CD8-positive, alpha-beta memory T cell (primary cell): ENCODE measurements around the gene CT47A1. TPM values are rescaled to one million over a fixed set of nuclear protein-coding genes. Genes with fewer than 3 reads are reported as not detected.
"Not testable (repeated sequence)": the region's sequence is repeated elsewhere in the genome, so short reads cannot be mapped to it uniquely, and the experiment has no call there.

Source experiments
- CTCF ChIA-PET: fragments of 350-600 bp; sonication (Branson Sonifier 250); formaldehyde crosslinking; loops from one replicate; lab custom pipeline; 2021; ENCODE audit warnings: antibody characterized with exemption; lab: Charles Lee
- POLR2A ChIA-PET: fragments of 350-600 bp; sonication (Branson Sonifier 250); formaldehyde crosslinking; loops from one replicate; lab custom pipeline; 2021; ENCODE audit warnings: antibody characterized with exemption; lab: Charles Lee
- DNase-seq, 5 donors: peaks; one replicate each; pipeline versions ENCODE4 v3.0.0 to v3.0.0-alpha.2; 2020 to 2022; ENCODE audit warnings: mixed read lengths in 1 of 5
- H3K27ac ChIP-seq: one replicate; pipeline ENCODE4 v1.7.0; 2013; ENCODE audit warnings: low read depth, mild to moderate bottlenecking, low read length, moderate library complexity
- H3K27me3 ChIP-seq: 2 replicates; pipeline ENCODE4 v1.7.0; 2013; ENCODE audit warnings: low read length, mild to moderate bottlenecking; ENCODE audit not compliant: insufficient read depth, poor library complexity, severe bottlenecking
- H3K36me3 ChIP-seq: 2 replicates; pipeline ENCODE4 v1.7.0; 2013; ENCODE audit warnings: mild to moderate bottlenecking, low read length, moderate library complexity; ENCODE audit not compliant: insufficient read depth
- H3K4me1 ChIP-seq: 2 replicates; pipeline ENCODE4 v1.7.0; 2013; ENCODE audit warnings: mild to moderate bottlenecking, low read length, moderate library complexity; ENCODE audit not compliant: insufficient read depth
- H3K4me3 ChIP-seq: 2 replicates; pipeline ENCODE4 v1.7.0; 2013; ENCODE audit warnings: mild to moderate bottlenecking, low read length
- H3K9me3 ChIP-seq: 2 replicates; pipeline ENCODE4 v1.7.0; 2013; ENCODE audit warnings: mild to moderate bottlenecking, low read length
- H3K27ac Mint-ChIP-seq, 8 donors: one replicate each; pipeline ENCODE4 v1.8.0; 2020 to 2021; ENCODE audit warnings: mixed read lengths in 8 of 8, mild to moderate bottlenecking in 6 of 8, inconsistent platforms in 3 of 8, moderate library complexity in 3 of 8
- H3K27me3 Mint-ChIP-seq, 2 donors: one replicate each; pipeline ENCODE4 v1.8.0; 2020 to 2021; ENCODE audit warnings: mixed read lengths in 2 of 2, mild to moderate bottlenecking in 1 of 2, moderate library complexity in 1 of 2
- H3K36me3 Mint-ChIP-seq, 3 donors: one replicate each; pipeline ENCODE4 v1.8.0; 2020 to 2021; ENCODE audit warnings: mixed read lengths in 3 of 3, inconsistent platforms in 1 of 3, mild to moderate bottlenecking in 1 of 3
- H3K4me1 Mint-ChIP-seq, 3 donors: one replicate each; pipeline ENCODE4 v1.8.0; 2020 to 2021; ENCODE audit warnings: mixed read lengths in 3 of 3, inconsistent platforms in 1 of 3, mild to moderate bottlenecking in 1 of 3
- H3K4me3 Mint-ChIP-seq, 7 donors: one replicate each; pipeline ENCODE4 v1.8.0; 2020 to 2021; ENCODE audit warnings: mixed read lengths in 7 of 7, mild to moderate bottlenecking in 6 of 7, moderate library complexity in 4 of 7, inconsistent platforms in 2 of 7
- H3K9me3 Mint-ChIP-seq, 5 donors: one replicate each; pipeline ENCODE4 v1.8.0; 2020 to 2022; ENCODE audit warnings: mixed read lengths in 5 of 5, mild to moderate bottlenecking in 3 of 5, moderate library complexity in 2 of 5, inconsistent platforms in 1 of 5
- polyA plus RNA-seq: library from polyadenylated mRNA; unstranded; fragments of 300-500 nt; fragmentation: Illumina TruSeq; gene quantifications from one replicate; pipeline ENCODE4 v1.2.3, GENCODE V29; 2021
- total RNA-seq, 2 experiments: library from RNA; stranded (reverse); gene quantifications; one replicate each; pipeline ENCODE4 v1.2.3, GENCODE V29; 2021

CT47A1 gene
- total and polyA plus RNA-seq, 3 experiments from 2014 or later = not detected

- H3K9me3 ChIP-seq = no peaks in the 10 kb centered on the region
- H3K27ac Mint-ChIP-seq = no peak overlapping the region
- peaks cover 0 to 3% (median 0%) of the 10 kb centered on the region in 5 donors for H3K9me3 Mint-ChIP-seq
- H3K4me1 Mint-ChIP-seq = no peaks in the 10 kb centered on the region
- H3K36me3 ChIP-seq = no peaks in the 10 kb centered on the region
- H3K27me3 ChIP-seq = no peaks in the 10 kb centered on the region
- H3K36me3 Mint-ChIP-seq = no peaks in the 10 kb centered on the region
- POLR2A ChIA-PET = no interaction called here
- H3K4me3 Mint-ChIP-seq = no peak overlapping the region
- H3K4me3 ChIP-seq = no peak overlapping the region
- no peak overlapping the region for H3K27ac ChIP-seq
- CTCF ChIA-PET = no interaction called here
- DNase-seq = no peak
- H3K4me1 ChIP-seq = no peaks in the 10 kb centered on the region
- H3K27me3 Mint-ChIP-seq = peaks cover 0 to 3% of the 10 kb centered on the region in 2 donors
Measured at GRCh38 chrX:121009764-121010163, 24.2 kb upstream of the CT47A1 start.

GRCh38 chrX:121008920-121009319 is 23.4 kb upstream of the CT47A1 start:
- H3K4me3 Mint-ChIP-seq = no peak overlapping the region
- H3K9me3 Mint-ChIP-seq = peaks cover 0 to 3% (median 0%) of the 10 kb centered on the region in 5 donors
- no peaks in the 10 kb centered on the region for H3K4me1 ChIP-seq
- no peaks in the 10 kb centered on the region for H3K36me3 ChIP-seq
- no peaks in the 10 kb centered on the region for H3K27me3 ChIP-seq
- DNase-seq = no peak
- CTCF ChIA-PET = no interaction called here
- POLR2A ChIA-PET = no interaction called here
- no peak overlapping the region for H3K4me3 ChIP-seq
- H3K27me3 Mint-ChIP-seq = peaks cover 0 to 3% of the 10 kb centered on the region in 2 donors
- no peaks in the 10 kb centered on the region for H3K36me3 Mint-ChIP-seq
- H3K9me3 ChIP-seq = no peaks in the 10 kb centered on the region
- no peak overlapping the region for H3K27ac ChIP-seq
- no peak overlapping the region for H3K27ac Mint-ChIP-seq
- H3K4me1 Mint-ChIP-seq = no peaks in the 10 kb centered on the region

DNA sequence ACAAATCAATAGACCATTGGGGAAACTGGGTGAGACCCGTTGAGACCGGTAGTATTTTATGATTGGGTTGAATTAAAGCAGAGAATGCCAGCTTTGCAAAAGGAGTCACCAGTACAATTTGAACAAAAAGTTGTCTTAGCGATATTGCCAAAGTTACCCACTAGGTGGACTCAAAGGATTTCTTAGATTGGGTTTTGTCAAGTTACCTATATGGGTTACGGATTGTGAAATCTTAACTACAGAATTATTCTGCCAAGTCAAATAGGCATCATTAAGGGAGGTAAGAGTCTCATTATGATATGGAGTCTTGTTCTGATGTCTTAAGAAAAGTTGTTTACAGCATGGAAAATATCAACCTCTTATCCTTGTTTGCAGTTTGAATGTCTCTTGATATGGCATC is 15.0 kb upstream of the CT47A1 start:
- H3K27ac ChIP-seq = no peak overlapping the region
- no peak overlapping the region for H3K4me3 ChIP-seq
- DNase-seq = no peak
- H3K27me3 Mint-ChIP-seq = no peaks in the 10 kb centered on the region
- H3K4me1 Mint-ChIP-seq = no peaks in the 10 kb centered on the region
- ChIA-PET CTCF (no interaction called here), POLR2A (no interaction called here)
- H3K9me3 Mint-ChIP-seq = peaks cover 0 to 1% (median 0%) of the 10 kb centered on the region in 5 donors
- no peaks in the 10 kb centered on the region for H3K9me3 ChIP-seq
- no peak overlapping the region for H3K4me3 Mint-ChIP-seq
- H3K36me3 Mint-ChIP-seq = no peaks in the 10 kb centered on the region
- H3K27ac Mint-ChIP-seq = no peak overlapping the region
- H3K27me3 ChIP-seq = no peaks in the 10 kb centered on the region
- no peaks in the 10 kb centered on the region for H3K4me1 ChIP-seq
- no peaks in the 10 kb centered on the region for H3K36me3 ChIP-seq

DNA sequence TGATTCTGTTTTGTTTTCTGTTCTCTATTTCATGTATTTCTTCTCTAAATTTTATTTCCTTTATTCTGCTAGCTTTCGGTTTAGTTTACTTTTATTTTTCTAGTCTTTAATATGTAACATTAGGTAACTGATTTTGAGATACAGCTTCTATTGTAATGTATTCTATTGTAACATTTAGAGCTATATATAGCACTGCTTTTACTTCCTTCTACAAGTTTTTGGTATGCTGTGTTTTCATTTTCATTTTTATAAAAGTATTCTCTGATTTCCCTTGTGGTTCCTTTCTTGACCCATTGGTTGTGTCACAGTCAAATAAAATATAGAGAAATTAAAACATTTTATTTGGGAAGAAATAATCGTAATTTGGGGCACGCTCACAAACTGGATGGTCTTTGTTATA is 13.9 kb upstream of the CT47A1 start:
- Mint-ChIP-seq H3K4me1 (no peaks in the 10 kb centered on the region), H3K4me3 (no peak overlapping the region), H3K27ac (no peak overlapping the region), H3K9me3 (peaks cover 0 to 1% (median 0%) of the 10 kb centered on the region in 5 donors), H3K27me3 (no peaks in the 10 kb centered on the region), H3K36me3 (no peaks in the 10 kb centered on the region)
- Histone ChIP-seq H3K27me3 (no peaks in the 10 kb centered on the region), H3K36me3 (no peaks in the 10 kb centered on the region), H3K9me3 (no peaks in the 10 kb centered on the region), H3K4me3 (no peak overlapping the region), H3K27ac (no peak overlapping the region), H3K4me1 (no peaks in the 10 kb centered on the region)
- no peak for DNase-seq
- ChIA-PET POLR2A (no interaction called here), CTCF (no interaction called here)

DNA sequence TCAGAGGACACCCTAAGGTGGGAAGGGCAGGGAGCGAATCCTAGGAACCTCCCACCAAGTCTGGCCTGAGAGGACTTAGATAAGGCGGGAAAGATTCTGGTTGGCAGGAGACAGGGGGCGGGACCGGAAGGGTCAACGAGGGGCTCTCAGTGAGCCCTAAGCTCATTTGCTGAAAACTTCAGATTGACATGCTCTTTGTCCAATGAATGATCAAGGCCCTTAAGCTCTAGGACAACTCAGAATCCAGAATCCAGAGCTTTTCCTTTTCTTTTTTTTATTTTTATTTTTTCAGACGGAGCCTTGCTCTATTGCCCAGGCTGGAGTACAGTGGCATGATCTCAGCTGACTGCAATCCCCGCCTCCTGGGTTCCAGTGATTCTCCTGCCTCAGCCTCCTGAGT is 29.1 kb downstream of the CT47A1 start, which contains the start of gene CT47A7:
TSS of gene CT47A7 (minus strand) at position 101 of the 400 bp plus-strand sequence. CDS start 255 bp downstream, outside the sequence.
- H3K9me3 Mint-ChIP-seq, H3K36me3 Mint-ChIP-seq, H3K27me3 Mint-ChIP-seq, H3K4me3 ChIP-seq, H3K4me1 ChIP-seq, DNase-seq, H3K4me3 Mint-ChIP-seq, H3K4me1 Mint-ChIP-seq, H3K27ac Mint-ChIP-seq, H3K36me3 ChIP-seq, POLR2A ChIA-PET, H3K9me3 ChIP-seq, H3K27me3 ChIP-seq, H3K27ac ChIP-seq, CTCF ChIA-PET: not testable (repeated sequence)

Other genes with a start within 250 kb of the CT47A1 start
- gene CT47B1, start 109.9 kb downstream of the CT47A1 start, total RNA-seq = not detected
- gene CT47B1, start 109.9 kb downstream of the CT47A1 start, polyA plus RNA-seq = not detected
- not detected for gene CT47A11, start 48.6 kb downstream of the CT47A1 start, total RNA-seq
- gene CT47A11, start 48.6 kb downstream of the CT47A1 start, polyA plus RNA-seq = not detected
- gene CT47A10, start 43.7 kb downstream of the CT47A1 start, total RNA-seq = not detected
- not detected for gene CT47A10, start 43.7 kb downstream of the CT47A1 start, polyA plus RNA-seq
- gene CT47A9, start 38.9 kb downstream of the CT47A1 start, total RNA-seq = not detected
- gene CT47A9, start 38.9 kb downstream of the CT47A1 start, polyA plus RNA-seq = not detected
- gene CT47A8, start 34.0 kb downstream of the CT47A1 start, total RNA-seq = not detected
- gene CT47A8, start 34.0 kb downstream of the CT47A1 start, polyA plus RNA-seq = not detected
- gene CT47A7, start 29.2 kb downstream of the CT47A1 start, total RNA-seq = not detected
- not detected for gene CT47A7, start 29.2 kb downstream of the CT47A1 start, polyA plus RNA-seq
- not detected for gene CT47A6, start 24.3 kb downstream of the CT47A1 start, total RNA-seq
- gene CT47A6, start 24.3 kb downstream of the CT47A1 start, polyA plus RNA-seq = not detected
- not detected for gene CT47A5, start 19.4 kb downstream of the CT47A1 start, total RNA-seq
- not detected for gene CT47A5, start 19.4 kb downstream of the CT47A1 start, polyA plus RNA-seq
- not detected for gene CT47A4, start 14.6 kb downstream of the CT47A1 start, total RNA-seq
- not detected for gene CT47A4, start 14.6 kb downstream of the CT47A1 start, polyA plus RNA-seq
- not detected for gene CT47A3, start 9.7 kb downstream of the CT47A1 start, total RNA-seq
- gene CT47A3, start 9.7 kb downstream of the CT47A1 start, polyA plus RNA-seq = not detected
- gene CT47A2, start 4.8 kb downstream of the CT47A1 start, total RNA-seq = not detected
- not detected for gene CT47A2, start 4.8 kb downstream of the CT47A1 start, polyA plus RNA-seq
- gene GLUD2, start 61.9 kb upstream of the CT47A1 start, total RNA-seq = under 1 TPM; 0.64 to 0.70 TPM
- gene GLUD2, start 61.9 kb upstream of the CT47A1 start, polyA plus RNA-seq = 0.20 TPM